HFFc6 (cell line): Measurements from ENCODE around the gene KLF11. TPM values are rescaled to one million over a fixed set of nuclear protein-coding genes. Genes with fewer than 3 reads are reported as not detected.

Source experiments
- DNase-seq: peaks from one replicate; pipeline ENCODE4 v3.0.0-alpha.2; 2018
- H3K27ac Mint-ChIP-seq: 2 replicates; pipeline ENCODE4 v1.8.0; 2020; ENCODE audit warnings: mild to moderate bottlenecking, mixed read lengths
- H3K27me3 Mint-ChIP-seq: 2 replicates; pipeline ENCODE4 v1.8.0; 2021; ENCODE audit warnings: mild to moderate bottlenecking, moderate library complexity, mixed read lengths; ENCODE audit not compliant: insufficient read depth
- H3K36me3 Mint-ChIP-seq: 2 replicates; pipeline ENCODE4 v1.8.0; 2021; ENCODE audit warnings: low read depth, mixed read lengths
- H3K4me1 Mint-ChIP-seq: 2 replicates; pipeline ENCODE4 v1.8.0; 2020; ENCODE audit warnings: low read depth, mixed read lengths
- H3K4me3 Mint-ChIP-seq: 2 replicates; pipeline ENCODE4 v1.8.0; 2020; ENCODE audit warnings: mild to moderate bottlenecking, moderate library complexity, mixed read lengths
- H3K9me3 Mint-ChIP-seq: 2 replicates; pipeline ENCODE4 v1.8.0; 2020; ENCODE audit warnings: mild to moderate bottlenecking, mixed read lengths
- total RNA-seq, 6 experiments: library from RNA; stranded (reverse); fragmentation: NEBNext Ultra II Directional; extraction: Animal tissue kit (Norgen Biotek cat#: 25700); gene quantifications; 2 replicates in 1 of 6; 3 replicates in 5 of 6; pipeline ENCODE4 v1.2.3, GENCODE V29; 2021
- TF ChIP-seq, protein P1 (sequence below): fragments of 200-600 bp; sonication (generic); IDR thresholded peaks from 2 replicates; pipeline ENCODE4 v1.5.0; 2021; ENCODE audit warnings: antibody characterized with exemption, mild to moderate bottlenecking

KLF11 gene
- total RNA-seq, 6 experiments from 2014 or later = 2.8 to 3.9 (median 3.6) TPM

DNA sequence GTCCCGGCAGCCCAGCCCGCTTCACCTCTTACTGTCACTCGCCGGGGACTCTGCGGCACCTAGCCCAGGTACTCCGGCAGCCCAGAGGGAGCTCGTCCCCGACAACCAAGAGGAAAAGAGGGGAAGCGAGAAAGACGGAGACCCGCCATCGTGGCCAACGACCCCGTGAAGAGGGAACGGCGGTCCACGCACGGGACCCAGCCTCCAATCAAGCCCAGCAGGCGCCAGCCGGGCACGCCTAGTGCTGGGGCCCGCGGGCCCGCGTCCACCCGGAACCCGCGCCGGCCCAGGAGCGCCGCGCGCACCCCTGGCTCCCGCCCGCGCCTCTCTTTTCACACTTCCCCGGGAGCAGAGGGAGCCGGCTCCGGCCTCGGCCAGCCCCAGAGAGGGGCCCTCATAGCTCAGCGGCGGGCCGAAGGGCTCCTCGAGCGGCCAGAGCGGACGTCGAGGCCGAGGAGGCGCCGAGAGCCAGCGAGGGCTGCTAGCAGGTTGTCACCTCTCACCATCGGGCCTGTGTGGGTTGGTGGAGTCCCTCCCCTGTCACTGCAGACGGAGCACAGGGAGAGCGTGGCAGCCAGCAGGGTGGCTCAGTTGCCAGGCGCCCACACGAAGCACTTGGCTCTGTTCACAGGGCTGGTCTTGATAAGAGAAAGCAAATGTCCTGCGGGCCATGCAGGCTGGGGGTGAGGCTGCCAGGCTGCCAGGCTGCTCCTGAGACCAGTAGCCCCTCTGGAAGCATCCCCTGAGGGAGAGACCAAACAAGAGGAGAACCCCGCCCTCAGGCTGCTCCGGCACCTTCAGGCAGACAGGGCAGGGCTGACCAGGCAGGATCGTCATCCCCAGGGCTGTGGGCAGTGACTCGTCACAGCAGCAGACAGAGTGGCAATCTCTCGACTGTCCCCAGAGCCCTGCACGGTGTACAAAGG lies 36.9 kb upstream of the KLF11 start:
- peaks cover 24% of the 10 kb centered on the region for H3K4me1 Mint-ChIP-seq
- TF ChIP-seq, protein P1, sequence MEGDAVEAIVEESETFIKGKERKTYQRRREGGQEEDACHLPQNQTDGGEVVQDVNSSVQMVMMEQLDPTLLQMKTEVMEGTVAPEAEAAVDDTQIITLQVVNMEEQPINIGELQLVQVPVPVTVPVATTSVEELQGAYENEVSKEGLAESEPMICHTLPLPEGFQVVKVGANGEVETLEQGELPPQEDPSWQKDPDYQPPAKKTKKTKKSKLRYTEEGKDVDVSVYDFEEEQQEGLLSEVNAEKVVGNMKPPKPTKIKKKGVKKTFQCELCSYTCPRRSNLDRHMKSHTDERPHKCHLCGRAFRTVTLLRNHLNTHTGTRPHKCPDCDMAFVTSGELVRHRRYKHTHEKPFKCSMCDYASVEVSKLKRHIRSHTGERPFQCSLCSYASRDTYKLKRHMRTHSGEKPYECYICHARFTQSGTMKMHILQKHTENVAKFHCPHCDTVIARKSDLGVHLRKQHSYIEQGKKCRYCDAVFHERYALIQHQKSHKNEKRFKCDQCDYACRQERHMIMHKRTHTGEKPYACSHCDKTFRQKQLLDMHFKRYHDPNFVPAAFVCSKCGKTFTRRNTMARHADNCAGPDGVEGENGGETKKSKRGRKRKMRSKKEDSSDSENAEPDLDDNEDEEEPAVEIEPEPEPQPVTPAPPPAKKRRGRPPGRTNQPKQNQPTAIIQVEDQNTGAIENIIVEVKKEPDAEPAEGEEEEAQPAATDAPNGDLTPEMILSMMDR = no peak
- peak; percentile 27 for DNase-seq
- no peak overlapping the region for H3K4me3 Mint-ChIP-seq
- H3K36me3 Mint-ChIP-seq = no peaks in the 10 kb centered on the region
- no peak overlapping the region for H3K27ac Mint-ChIP-seq
- H3K27me3 Mint-ChIP-seq = peaks cover 9% of the 10 kb centered on the region
- no peaks in the 10 kb centered on the region for H3K9me3 Mint-ChIP-seq

DNA sequence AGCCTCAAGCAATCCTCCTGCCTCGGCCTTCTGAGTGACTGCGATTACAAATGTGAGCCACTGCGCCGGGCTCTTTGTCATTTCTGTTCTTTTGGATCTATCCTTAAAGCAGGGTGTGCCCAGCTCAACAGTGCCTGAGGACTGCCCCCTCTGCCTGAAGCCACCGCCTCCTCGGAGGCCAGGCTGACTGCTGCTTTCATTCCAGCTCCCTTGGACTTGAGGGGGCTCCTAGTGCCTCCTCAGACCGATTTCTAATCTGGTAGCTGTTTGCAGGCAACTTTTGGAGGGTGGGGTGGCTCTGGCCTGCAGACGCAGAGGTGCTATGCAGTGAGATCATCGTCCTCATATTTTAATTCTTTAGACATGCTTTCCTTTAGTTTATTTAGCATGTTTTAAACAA lies 35.9 kb upstream of the KLF11 start:
- DNase-seq = no peak
- Mint-ChIP-seq H3K27ac (no peak overlapping the region), H3K4me3 (no peak overlapping the region)

DNA sequence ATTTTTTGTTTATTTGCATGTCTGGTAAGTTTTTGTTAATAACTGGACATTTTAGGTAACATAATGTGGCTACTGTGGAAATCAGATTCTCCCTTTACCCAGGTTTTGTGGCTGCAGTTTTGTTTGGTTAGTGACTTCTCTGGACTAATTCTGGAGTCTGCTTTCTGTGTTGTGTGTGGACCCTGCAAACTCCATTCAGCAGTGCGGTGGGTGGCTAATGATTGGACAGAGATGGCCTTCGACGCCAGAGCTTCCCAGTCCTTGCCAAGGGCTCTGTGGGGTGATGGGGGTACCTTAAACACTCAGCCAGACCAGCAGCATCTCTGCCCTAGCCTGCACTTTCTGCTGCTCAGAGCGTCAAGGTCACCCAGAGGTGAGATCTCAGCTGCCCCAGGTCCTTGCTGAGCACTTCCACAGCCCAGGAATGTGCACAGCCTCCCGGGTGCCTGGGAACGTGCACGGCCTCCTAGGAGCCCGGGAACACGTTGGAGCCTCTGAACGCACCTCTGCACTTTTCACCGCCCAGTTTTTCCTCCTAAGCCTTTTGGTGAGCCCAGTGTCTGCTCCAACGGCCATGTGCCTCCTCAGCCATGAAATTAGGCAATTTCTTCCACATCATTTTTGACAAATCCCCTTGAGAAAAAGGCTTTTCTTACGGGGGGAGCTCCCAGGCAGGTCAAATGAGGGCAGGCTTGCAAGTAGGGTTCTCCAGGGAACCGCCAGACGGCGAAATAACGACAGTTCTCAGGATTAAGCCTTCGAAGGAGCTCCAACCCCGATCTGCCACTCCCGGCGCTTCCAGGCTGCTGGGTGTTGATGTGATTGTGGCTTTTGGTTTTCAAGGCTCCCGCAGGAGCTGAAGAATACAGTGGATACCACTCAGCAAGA lies 35.2 kb upstream of the KLF11 start:
- Mint-ChIP-seq H3K27ac (no peak overlapping the region), H3K27me3 (peaks cover 9% of the 10 kb centered on the region), H3K36me3 (no peaks in the 10 kb centered on the region), H3K9me3 (no peaks in the 10 kb centered on the region), H3K4me3 (no peak overlapping the region), H3K4me1 (peaks cover 24% of the 10 kb centered on the region)
- TF ChIP-seq, protein P1 = no peak
- no peak for DNase-seq

More for the DNA sequence above, 35.9 kb upstream of the KLF11 start:
- TF ChIP-seq, protein P1 = no peak
- Mint-ChIP-seq H3K27me3 (peaks cover 9% of the 10 kb centered on the region), H3K36me3 (no peaks in the 10 kb centered on the region), H3K9me3 (no peaks in the 10 kb centered on the region), H3K4me1 (peaks cover 24% of the 10 kb centered on the region)

DNA sequence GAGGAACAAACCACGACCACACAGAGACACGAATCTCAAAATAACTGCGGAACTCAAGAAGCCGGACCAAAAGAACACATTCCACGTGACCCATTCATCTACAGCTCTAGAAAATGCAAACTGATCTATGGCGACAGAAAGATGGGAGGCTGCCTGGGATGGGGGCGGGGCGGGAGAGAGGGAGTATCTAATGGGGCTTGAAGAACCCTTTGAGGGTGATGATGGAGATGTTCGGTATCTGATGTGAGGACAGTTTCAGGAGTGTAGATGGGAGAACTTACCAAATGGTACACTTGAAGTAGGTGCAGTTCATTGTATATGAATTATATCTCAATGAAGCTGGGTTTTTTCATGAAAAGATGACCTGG lies 34.6 kb upstream of the KLF11 start:
- TF ChIP-seq, protein P1 = no peak
- H3K4me1 Mint-ChIP-seq = peaks cover 24% of the 10 kb centered on the region
- no peak overlapping the region for H3K4me3 Mint-ChIP-seq
- no peaks in the 10 kb centered on the region for H3K36me3 Mint-ChIP-seq
- peaks cover 9% of the 10 kb centered on the region for H3K27me3 Mint-ChIP-seq
- H3K27ac Mint-ChIP-seq = no peak overlapping the region
- no peaks in the 10 kb centered on the region for H3K9me3 Mint-ChIP-seq
- DNase-seq = no peak

DNA sequence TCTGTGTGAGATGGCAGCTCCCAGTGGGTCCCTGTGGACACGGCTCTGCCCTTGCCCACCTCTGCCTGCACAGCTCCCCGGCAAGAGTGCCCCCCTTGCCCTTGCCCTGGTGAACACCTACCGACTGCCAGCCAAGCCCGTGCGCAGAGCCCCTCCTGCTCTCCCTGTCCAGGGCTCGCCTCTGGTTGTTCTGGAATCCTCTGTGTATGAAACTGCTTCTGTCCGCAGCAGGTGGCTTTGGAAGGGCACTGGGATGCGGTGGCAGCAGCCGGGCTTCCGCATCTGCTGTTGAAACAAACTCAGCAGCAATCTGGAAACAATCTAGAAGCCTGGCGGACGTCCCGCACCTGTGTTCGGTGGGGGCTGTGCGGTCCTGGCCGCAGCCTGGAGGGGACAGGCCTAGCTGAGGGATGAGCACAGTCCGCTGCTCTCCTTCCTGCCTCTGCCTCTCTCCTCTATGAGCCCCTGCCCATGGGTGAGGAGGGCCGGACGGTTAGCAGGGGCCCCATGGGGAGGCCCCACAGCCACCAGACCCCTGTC lies 34.0 kb upstream of the KLF11 start:
- TF ChIP-seq, protein P1 = no peak
- no peaks in the 10 kb centered on the region for H3K36me3 Mint-ChIP-seq
- H3K9me3 Mint-ChIP-seq = no peaks in the 10 kb centered on the region
- DNase-seq = no peak
- peaks cover 9% of the 10 kb centered on the region for H3K27me3 Mint-ChIP-seq
- peaks cover 24% of the 10 kb centered on the region for H3K4me1 Mint-ChIP-seq
- no peak overlapping the region for H3K27ac Mint-ChIP-seq
- H3K4me3 Mint-ChIP-seq = no peak overlapping the region
